ENCODE results near the gene GP5. TPM values are rescaled to one million over a fixed set of nuclear protein-coding genes. Genes with fewer than 3 reads are reported as not detected.

The GP5 gene
- polyA plus RNA-seq, 4 donors: 0.40 to 0.91 (median 0.73) TPM

GRCh38 chr3:194351952-194352536, 47.0 kb downstream of the GP5 start:
- no peak for DNase-seq (ENCODE audit: low read depth in 4 of 4, low spot score in 3 of 4)

- no peak for DNase-seq (ENCODE audit: low read depth in 4 of 4, low spot score in 3 of 4)
Measured at GRCh38 chr3:194351080-194351672, 47.9 kb downstream of the GP5 start, which contains the start of gene CPN2. Gene CPN2, minus strand, starts transcription at chr3:194351328. Its CDS starts 8,626 bp downstream, at chr3:194342702.

GRCh38 chr3:194350726-194351071, 48.4 kb downstream of the GP5 start:
- DNase-seq (ENCODE audit: low read depth in 4 of 4, low spot score in 3 of 4): no peak

GRCh38 chr3:194348354-194348753, 50.7 kb downstream of the GP5 start:
- no peak for DNase-seq (ENCODE audit: low read depth in 4 of 4, low spot score in 3 of 4)

- DNase-seq (ENCODE audit: low read depth in 4 of 4, low spot score in 3 of 4): no peak
Measured at GRCh38 chr3:194346621-194347020, 52.4 kb downstream of the GP5 start.

- no peak for DNase-seq (ENCODE audit: low read depth in 4 of 4, low spot score in 3 of 4)
Measured at GRCh38 chr3:194346035-194346434, 53.0 kb downstream of the GP5 start.

Other genes with a start within 250 kb of the GP5 start
- gene CPN2, start 47.9 kb downstream of the GP5 start, polyA plus RNA-seq (ENCODE audit: insufficient read length in 4 of 4): under 1 TPM; 0.18 to 1.00 (median 0.72) TPM
- gene LRRC15, start 29.5 kb downstream of the GP5 start, polyA plus RNA-seq (ENCODE audit: insufficient read length in 4 of 4): under 1 TPM in 2 of 4 donors, not detected in 2; 0.06 to 0.10 TPM
- 100 to 1,000 TPM in 3 of 4 donors, 10 to 100 TPM in 1; 97.7 to 120 (median 117) TPM for gene ATP13A3, start 87.7 kb upstream of the GP5 start, polyA plus RNA-seq (ENCODE audit: insufficient read length in 4 of 4)
- 10 to 100 TPM; 13.3 to 17.6 (median 15.4) TPM for gene TMEM44, start 234.2 kb upstream of the GP5 start, polyA plus RNA-seq (ENCODE audit: insufficient read length in 4 of 4)

Data from right renal pelvis (tissue), 4 donors.